ENCODE results near the gene PLEKHN1. TPM values are rescaled to one million over a fixed set of nuclear protein-coding genes. Genes with fewer than 3 reads are reported as not detected.

The PLEKHN1 gene
- total RNA-seq = 0.36 TPM in 1 of 2 replicates, not detected in the other
- polyA plus RNA-seq = 0.60 TPM in 2 replicates

- peak in 1 of 2 donors; percentile 33 for DNase-seq (ENCODE audit: low read depth in 1 of 2, low spot score in 1 of 2)
- Histone ChIP-seq H3K27ac (no peak within 1 kb of the TSS), H3K4me3 (peak within 1 kb of the TSS; percentile 20), H3K9me3 (ENCODE audit: low read depth) (no peaks in the 10 kb centered on the region), H3K27me3 (peaks cover 60% of the 10 kb centered on the region), H3K4me1 (ENCODE audit: low read depth) (no peaks in the 10 kb centered on the region), H3K36me3 (no peaks in the 10 kb centered on the region)
- no peak for TF ChIP-seq CTCF (IDR thresholded peaks at IDR 0.05; ENCODE audit: low read depth, low read length)
Observed at GRCh38 chr1:966135-966703, at the start of gene PLEKHN1. TSS of gene PLEKHN1 (plus strand) at chr1:966482. CDS start at chr1:966532, 50 bp downstream.

- Histone ChIP-seq H3K4me3 (no peak overlapping the region), H3K4me1 (ENCODE audit: low read depth) (peaks cover 15% of the 10 kb centered on the region), H3K27me3 (no peaks in the 10 kb centered on the region), H3K27ac (no peak overlapping the region), H3K36me3 (no peaks in the 10 kb centered on the region), H3K9me3 (ENCODE audit: low read depth) (no peaks in the 10 kb centered on the region)
- DNase-seq (ENCODE audit: low read depth in 1 of 2, low spot score in 1 of 2) = no peak
- no peak for TF ChIP-seq CTCF (IDR thresholded peaks at IDR 0.05; ENCODE audit: low read depth, low read length)
Observed at GRCh38 chr1:917076-917459, 49.2 kb upstream of the PLEKHN1 start.

GRCh38 chr1:917466-918091, 48.7 kb upstream of the PLEKHN1 start:
- no peak overlapping the region for H3K4me3 ChIP-seq
- DNase-seq (ENCODE audit: low read depth in 1 of 2, low spot score in 1 of 2) = no peak
- no peaks in the 10 kb centered on the region for H3K9me3 ChIP-seq (ENCODE audit: low read depth)
- no peak for TF ChIP-seq CTCF (IDR thresholded peaks at IDR 0.05; ENCODE audit: low read depth, low read length)
- no peaks in the 10 kb centered on the region for H3K27me3 ChIP-seq
- H3K27ac ChIP-seq = no peak overlapping the region
- no peaks in the 10 kb centered on the region for H3K36me3 ChIP-seq
- H3K4me1 ChIP-seq (ENCODE audit: low read depth) = peaks cover 16% of the 10 kb centered on the region

- no peak for DNase-seq (ENCODE audit: low read depth in 1 of 2, low spot score in 1 of 2)
- no peak for TF ChIP-seq CTCF (IDR thresholded peaks at IDR 0.05; ENCODE audit: low read depth, low read length)
- Histone ChIP-seq H3K36me3 (no peaks in the 10 kb centered on the region), H3K27me3 (no peaks in the 10 kb centered on the region), H3K4me3 (no peak overlapping the region), H3K27ac (no peak overlapping the region), H3K9me3 (ENCODE audit: low read depth) (no peaks in the 10 kb centered on the region), H3K4me1 (ENCODE audit: low read depth) (peaks cover 24% of the 10 kb centered on the region)
Observed at GRCh38 chr1:918353-918752, 47.9 kb upstream of the PLEKHN1 start.

- H3K27me3 ChIP-seq = no peaks in the 10 kb centered on the region
- H3K27ac ChIP-seq = no peak overlapping the region
- DNase-seq (ENCODE audit: low read depth in 1 of 2, low spot score in 1 of 2) = no peak
- peaks cover 26% of the 10 kb centered on the region for H3K4me1 ChIP-seq (ENCODE audit: low read depth)
- no peak overlapping the region for H3K4me3 ChIP-seq
- H3K9me3 ChIP-seq (ENCODE audit: low read depth) = no peaks in the 10 kb centered on the region
- no peak for TF ChIP-seq CTCF (IDR thresholded peaks at IDR 0.05; ENCODE audit: low read depth, low read length)
- no peaks in the 10 kb centered on the region for H3K36me3 ChIP-seq
Observed at GRCh38 chr1:918843-919242, 47.4 kb upstream of the PLEKHN1 start.
